Panc1 (cell line): ENCODE data around the gene ZNF366. TPM values are rescaled to one million over a fixed set of nuclear protein-coding genes. Genes with fewer than 3 reads are reported as not detected.

ENCODE experiments used
- ATAC-seq: fragments of 200-7000 bp; cut with Tn5 transposase; 2 replicates; pipeline ENCODE4 v1.9.1; 2020; ENCODE audit warnings: mild to moderate bottlenecking, moderate library complexity
- BruUV-seq: library from RNA; stranded (reverse); fragments of 400-500 nt; replicated peaks from 2 replicates; lab custom pipeline; 2021; lab: Mats Ljungman, UMichigan
- CTCF ChIA-PET: fragments of 300-600 bp; sonication (Branson Sonifier 250); formaldehyde crosslinking; loops from one replicate; lab custom pipeline; 2022; ENCODE audit warnings: antibody characterized with exemption; lab: Charles Lee
- POLR2A ChIA-PET: fragments of 300-600 bp; sonication (Branson Sonifier 250); formaldehyde crosslinking; loops from one replicate; lab custom pipeline; 2022; ENCODE audit warnings: antibody characterized with exemption; lab: Charles Lee
- DNase-seq: peaks from one replicate; pipeline ENCODE4 v3.0.0-alpha.2; 2010; ENCODE audit warnings: low read depth, low spot score
- H3K27ac ChIP-seq: 2 replicates; pipeline ENCODE4 v1.5.1; 2011; ENCODE audit warnings: mild to moderate bottlenecking, low read length, inconsistent platforms
- H3K27me3 ChIP-seq: fragments of 200-500 bp; sonication (Bioruptor generic); 2 replicates; pipeline ENCODE4 v1.6.0; 2014; ENCODE audit warnings: low read length, inconsistent platforms; ENCODE audit not compliant: control insufficient read depth, insufficient read depth
- H3K36me3 ChIP-seq: fragments of 200-500 bp; sonication (Bioruptor generic); 2 replicates; pipeline ENCODE4 v1.5.1; 2014; ENCODE audit warnings: inconsistent platforms, mild to moderate bottlenecking, low read length, moderate library complexity; ENCODE audit not compliant: control insufficient read depth, insufficient read depth
- H3K4me1 ChIP-seq: 2 replicates; pipeline ENCODE4 v1.5.1; 2011; ENCODE audit warnings: inconsistent platforms, mild to moderate bottlenecking, low read length, moderate library complexity; ENCODE audit not compliant: control insufficient read depth, insufficient read depth
- H3K4me3 ChIP-seq, 2 experiments: 2 replicates each; pipeline ENCODE4 v1.5.1; 2011 to 2012; ENCODE audit warnings: low read depth in 2 of 2, low read length in 2 of 2, mild to moderate bottlenecking in 2 of 2, inconsistent platforms in 1 of 2, moderate library complexity in 1 of 2
- H3K9me3 ChIP-seq: fragments of 200-500 bp; sonication (Bioruptor generic); 2 replicates; pipeline ENCODE4 v1.5.1; 2014; ENCODE audit warnings: low read depth, mild to moderate bottlenecking, inconsistent platforms, low read length, moderate library complexity; ENCODE audit not compliant: control insufficient read depth, insufficient read depth
- POLR2AphosphoS5 ChIP-seq: IDR thresholded peaks from 2 replicates; pipeline ENCODE4 v1.6.1; 2012; ENCODE audit warnings: mild to moderate bottlenecking, low read depth, low read length, moderate library complexity
- SIN3A ChIP-seq: IDR thresholded peaks from 2 replicates; pipeline ENCODE4 v1.6.1; 2012; ENCODE audit warnings: low read depth, mild to moderate bottlenecking, low read length, moderate library complexity, borderline replicate concordance; ENCODE audit not compliant: insufficient read depth
- TCF7L2 ChIP-seq: IDR thresholded peaks from 2 replicates; pipeline ENCODE4 v1.6.1; 2011; ENCODE audit warnings: mild to moderate bottlenecking, low read depth, low read length, inconsistent platforms
- in situ Hi-C: cut with HindIII; loops from 2 replicates; pipeline ENCODE4 v1.10.0; 2016; ENCODE audit warnings: low sequenced_read_pairs, low pct_unique_long_range_greater_than_20kb
- intact Hi-C: fragments of 100-400 bp; cut with micrococcal nuclease; formaldehyde crosslinking; loops from one replicate; pipeline ENCODE4 v1.10.0; 2022; ENCODE audit not compliant: unreplicated experiment
- total RNA-seq: library from RNA; stranded (reverse); gene quantifications from one replicate; pipeline ENCODE4 v1.2.1, GENCODE V29; 2021; ENCODE audit not compliant: unreplicated experiment
- TF ChIP-seq, protein P1 (sequence below): fragments of 450-650 bp; IDR thresholded peaks from 2 replicates; pipeline ENCODE4 v1.5.1; 2017; ENCODE audit warnings: mild to moderate bottlenecking
- TF ChIP-seq, protein P2 (sequence below), 2 experiments: IDR thresholded peaks; 2 replicates each; pipeline ENCODE4 v1.6.1; 2011 to 2012; ENCODE audit warnings: low read depth in 2 of 2, control low read depth in 1 of 2, low read length in 1 of 2, mild to moderate bottlenecking in 1 of 2, moderate library complexity in 1 of 2; ENCODE audit not compliant: insufficient read depth in 1 of 2

The ZNF366 gene
- total RNA-seq, 1 experiment from 2014 or later = not detected

DNA sequence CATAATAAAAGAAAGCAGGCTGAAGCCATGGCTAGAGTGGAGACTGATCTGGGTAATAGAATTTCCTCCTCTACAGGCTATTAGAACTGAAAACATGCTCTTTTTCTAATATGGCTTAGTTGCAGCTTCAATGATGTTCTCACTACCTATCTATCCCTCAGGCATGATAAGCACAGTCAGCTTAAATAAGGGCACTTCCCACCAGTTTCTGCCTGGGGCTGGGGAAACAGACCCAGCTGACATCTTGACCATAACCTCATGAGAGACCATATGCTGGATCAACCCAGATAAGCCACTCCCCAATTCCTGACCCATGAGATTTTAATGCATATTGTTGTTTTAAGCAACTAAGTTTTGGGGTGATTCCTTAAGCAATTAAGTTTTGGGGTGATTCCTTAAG lies 81.2 kb downstream of the ZNF366 start:
- intact Hi-C loops = no loop called here
- no peak overlapping the region for H3K4me3 ChIP-seq
- H3K27me3 ChIP-seq = peaks cover 12% of the 10 kb centered on the region; the same call in 1 of the 2 replicates
- POLR2A ChIA-PET = no interaction called here
- no TSS peak for BruUV-seq
- in situ Hi-C loops = no loop called here
- DNase-seq (no peak), ATAC-seq (no peak)
- no peak overlapping the region for H3K27ac ChIP-seq
- TF ChIP-seq POLR2AphosphoS5 = no peak
- no peak for TF ChIP-seq TCF7L2
- TF ChIP-seq SIN3A = no peak
- TF ChIP-seq, protein P1, sequence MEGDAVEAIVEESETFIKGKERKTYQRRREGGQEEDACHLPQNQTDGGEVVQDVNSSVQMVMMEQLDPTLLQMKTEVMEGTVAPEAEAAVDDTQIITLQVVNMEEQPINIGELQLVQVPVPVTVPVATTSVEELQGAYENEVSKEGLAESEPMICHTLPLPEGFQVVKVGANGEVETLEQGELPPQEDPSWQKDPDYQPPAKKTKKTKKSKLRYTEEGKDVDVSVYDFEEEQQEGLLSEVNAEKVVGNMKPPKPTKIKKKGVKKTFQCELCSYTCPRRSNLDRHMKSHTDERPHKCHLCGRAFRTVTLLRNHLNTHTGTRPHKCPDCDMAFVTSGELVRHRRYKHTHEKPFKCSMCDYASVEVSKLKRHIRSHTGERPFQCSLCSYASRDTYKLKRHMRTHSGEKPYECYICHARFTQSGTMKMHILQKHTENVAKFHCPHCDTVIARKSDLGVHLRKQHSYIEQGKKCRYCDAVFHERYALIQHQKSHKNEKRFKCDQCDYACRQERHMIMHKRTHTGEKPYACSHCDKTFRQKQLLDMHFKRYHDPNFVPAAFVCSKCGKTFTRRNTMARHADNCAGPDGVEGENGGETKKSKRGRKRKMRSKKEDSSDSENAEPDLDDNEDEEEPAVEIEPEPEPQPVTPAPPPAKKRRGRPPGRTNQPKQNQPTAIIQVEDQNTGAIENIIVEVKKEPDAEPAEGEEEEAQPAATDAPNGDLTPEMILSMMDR = no peak
- TF ChIP-seq, protein P2, sequence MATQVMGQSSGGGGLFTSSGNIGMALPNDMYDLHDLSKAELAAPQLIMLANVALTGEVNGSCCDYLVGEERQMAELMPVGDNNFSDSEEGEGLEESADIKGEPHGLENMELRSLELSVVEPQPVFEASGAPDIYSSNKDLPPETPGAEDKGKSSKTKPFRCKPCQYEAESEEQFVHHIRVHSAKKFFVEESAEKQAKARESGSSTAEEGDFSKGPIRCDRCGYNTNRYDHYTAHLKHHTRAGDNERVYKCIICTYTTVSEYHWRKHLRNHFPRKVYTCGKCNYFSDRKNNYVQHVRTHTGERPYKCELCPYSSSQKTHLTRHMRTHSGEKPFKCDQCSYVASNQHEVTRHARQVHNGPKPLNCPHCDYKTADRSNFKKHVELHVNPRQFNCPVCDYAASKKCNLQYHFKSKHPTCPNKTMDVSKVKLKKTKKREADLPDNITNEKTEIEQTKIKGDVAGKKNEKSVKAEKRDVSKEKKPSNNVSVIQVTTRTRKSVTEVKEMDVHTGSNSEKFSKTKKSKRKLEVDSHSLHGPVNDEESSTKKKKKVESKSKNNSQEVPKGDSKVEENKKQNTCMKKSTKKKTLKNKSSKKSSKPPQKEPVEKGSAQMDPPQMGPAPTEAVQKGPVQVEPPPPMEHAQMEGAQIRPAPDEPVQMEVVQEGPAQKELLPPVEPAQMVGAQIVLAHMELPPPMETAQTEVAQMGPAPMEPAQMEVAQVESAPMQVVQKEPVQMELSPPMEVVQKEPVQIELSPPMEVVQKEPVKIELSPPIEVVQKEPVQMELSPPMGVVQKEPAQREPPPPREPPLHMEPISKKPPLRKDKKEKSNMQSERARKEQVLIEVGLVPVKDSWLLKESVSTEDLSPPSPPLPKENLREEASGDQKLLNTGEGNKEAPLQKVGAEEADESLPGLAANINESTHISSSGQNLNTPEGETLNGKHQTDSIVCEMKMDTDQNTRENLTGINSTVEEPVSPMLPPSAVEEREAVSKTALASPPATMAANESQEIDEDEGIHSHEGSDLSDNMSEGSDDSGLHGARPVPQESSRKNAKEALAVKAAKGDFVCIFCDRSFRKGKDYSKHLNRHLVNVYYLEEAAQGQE (IDR thresholded peaks at IDR 0.05; ENCODE audit: insufficient read depth in 1 of 2, low read depth in 2 of 2, low read length in 1 of 2) = no peak
- no peaks in the 10 kb centered on the region for H3K4me1 ChIP-seq
- H3K36me3 ChIP-seq = no peaks in the 10 kb centered on the region
- no peaks in the 10 kb centered on the region for H3K9me3 ChIP-seq
- CTCF ChIA-PET = no interaction called here

DNA sequence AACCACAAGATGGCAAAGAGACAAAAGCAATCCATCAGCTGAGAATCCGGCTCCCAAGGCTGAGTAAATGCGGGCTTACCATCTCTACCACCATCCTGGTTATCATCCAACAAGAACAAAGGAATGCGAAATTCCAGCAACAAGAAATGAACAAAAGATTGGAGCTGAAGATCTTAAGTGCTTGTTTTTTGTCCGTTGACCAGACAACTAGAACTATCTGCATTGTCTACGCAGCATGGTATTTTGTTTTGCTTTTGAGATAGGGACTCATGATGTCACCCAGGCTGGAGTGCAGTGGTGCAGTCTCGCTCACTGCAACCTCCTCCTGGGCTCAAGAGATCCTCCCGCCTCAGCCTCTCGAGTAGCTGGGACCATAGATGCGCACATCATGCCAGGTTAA lies 88.9 kb downstream of the ZNF366 start:
- Histone ChIP-seq H3K36me3 (no peaks in the 10 kb centered on the region), H3K27ac (no peak overlapping the region), H3K9me3 (no peaks in the 10 kb centered on the region), H3K4me3 (no peak overlapping the region), H3K27me3 (no peaks in the 10 kb centered on the region; the same call in 1 of the 2 replicates), H3K4me1 (no peaks in the 10 kb centered on the region)
- TF ChIP-seq, protein P2 (IDR thresholded peaks at IDR 0.05; ENCODE audit: insufficient read depth in 1 of 2, low read depth in 2 of 2, low read length in 1 of 2) = no peak
- TF ChIP-seq, protein P1 = no peak
- TF ChIP-seq SIN3A = no peak
- no peak for TF ChIP-seq POLR2AphosphoS5
- TF ChIP-seq TCF7L2 = no peak
- intact Hi-C loops = no loop called here
- DNase-seq = no peak
- ChIA-PET POLR2A (no interaction called here), CTCF (no interaction called here)
- in situ Hi-C loops = no loop called here
- no peak for ATAC-seq
- no TSS peak for BruUV-seq
